Measurements from ENCODE around the gene EHHADH.

GRCh38 chr3:185250653-185251052 is 3.2 kb downstream of the EHHADH start:
- TF ChIP-seq CTCF (conservative IDR thresholded peaks at IDR 0.05 in 1 of 2, IDR thresholded peaks at IDR 0.05 in 1 of 2; ENCODE audit: extremely low read depth in 1 of 2, insufficient read depth in 1 of 2, low read depth in 1 of 2, low read length in 2 of 2) (no peak), EZH2 (IDR thresholded peaks at IDR 0.05; ENCODE audit: borderline replicate concordance, low read length) (no peak)

All from mammary epithelial cell (primary cell).